ENCODE results near the gene CEP63. TPM values are rescaled to one million over a fixed set of nuclear protein-coding genes. Genes with fewer than 3 reads are reported as not detected.

The CEP63 gene
- total RNA-seq, 2 donors from 2014 or later = 21.2 to 33.0 TPM

DNA sequence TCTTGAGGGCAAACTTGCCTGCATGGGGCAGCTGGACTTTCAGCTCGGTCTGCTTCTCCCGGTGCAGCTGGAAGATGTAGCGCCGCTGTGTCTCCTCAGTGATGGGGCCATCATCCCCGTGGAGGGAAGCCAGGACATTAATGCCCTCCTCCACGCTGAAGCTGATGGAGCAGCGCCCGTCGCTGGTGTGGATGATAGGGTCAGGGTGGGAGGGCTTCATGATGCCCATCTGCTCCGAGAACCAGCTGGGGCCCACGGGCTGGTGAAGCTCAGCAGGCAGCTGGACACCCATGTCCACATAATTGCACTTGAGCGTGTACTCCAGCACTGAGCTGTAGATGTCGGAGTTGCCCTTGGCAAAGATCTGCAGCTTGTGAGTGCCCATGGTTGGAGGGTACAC is 118.1 kb downstream of the CEP63 start:
- peaks cover 4% of the 10 kb centered on the region for H3K4me1 Mint-ChIP-seq
- no peaks in the 10 kb centered on the region for H3K36me3 Mint-ChIP-seq (ENCODE audit: low read depth)
- 92 to 93% methylated on average over 5 to 13 of the region's 13 CpGs for WGBS, 2 experiments (ENCODE audit: insufficient coverage in 1 of 2, insufficient read length in 1 of 2)

DNA sequence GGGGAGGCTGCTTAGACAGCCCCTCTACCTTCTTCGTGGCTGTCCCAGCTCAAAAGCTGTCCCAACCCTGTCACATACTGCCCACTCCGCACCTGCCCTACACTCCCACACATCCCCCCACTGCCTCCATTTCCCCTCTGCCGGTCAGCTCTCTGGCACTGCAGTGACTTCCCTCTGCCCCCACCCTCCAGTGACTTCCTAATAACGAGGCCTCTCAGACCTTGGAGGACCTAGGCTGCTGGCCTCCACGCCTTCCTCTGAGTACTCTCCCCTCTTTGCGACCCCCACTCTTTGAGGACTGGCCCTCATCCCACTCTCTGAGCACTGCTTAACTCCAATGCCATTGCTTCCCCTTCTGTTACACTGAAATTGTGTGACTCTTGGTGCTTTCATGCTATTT is 119.7 kb downstream of the CEP63 start:
- Histone ChIP-seq H3K9ac (ENCODE audit: extremely low read depth, low read length, poor library complexity, severe bottlenecking) (no peak overlapping the region), H3K27ac (ENCODE audit: low read depth, low read length) (no peak overlapping the region), H3K36me3 (ENCODE audit: control insufficient read depth, insufficient read depth, low read length) (no peaks in the 10 kb centered on the region), H3K4me3 (ENCODE audit: low read length) (no peak overlapping the region), H3K9me3 (ENCODE audit: control insufficient read depth, low read length) (no peaks in the 10 kb centered on the region), H3K4me1 (ENCODE audit: control insufficient read depth, insufficient read depth, low read length) (peaks cover 2% of the 10 kb centered on the region), H3K27me3 (ENCODE audit: control insufficient read depth, insufficient read depth, low read length, poor library complexity, severe bottlenecking) (peaks cover 11% of the 10 kb centered on the region)
- Mint-ChIP-seq H3K9me3 (no peaks in the 10 kb centered on the region), H3K27me3 (ENCODE audit: insufficient read depth) (peaks cover 44% of the 10 kb centered on the region), H3K27ac (no peak overlapping the region), H3K4me1 (peaks cover 4% of the 10 kb centered on the region), H3K36me3 (ENCODE audit: low read depth) (no peaks in the 10 kb centered on the region), H3K4me3 (no peak overlapping the region)
- DNase-seq = no peak
- 92 to 95% methylated on average over 4 to 6 of the region's 6 CpGs for WGBS, 2 experiments (ENCODE audit: insufficient coverage in 1 of 2, insufficient read length in 1 of 2)
- TF ChIP-seq, protein P1, sequence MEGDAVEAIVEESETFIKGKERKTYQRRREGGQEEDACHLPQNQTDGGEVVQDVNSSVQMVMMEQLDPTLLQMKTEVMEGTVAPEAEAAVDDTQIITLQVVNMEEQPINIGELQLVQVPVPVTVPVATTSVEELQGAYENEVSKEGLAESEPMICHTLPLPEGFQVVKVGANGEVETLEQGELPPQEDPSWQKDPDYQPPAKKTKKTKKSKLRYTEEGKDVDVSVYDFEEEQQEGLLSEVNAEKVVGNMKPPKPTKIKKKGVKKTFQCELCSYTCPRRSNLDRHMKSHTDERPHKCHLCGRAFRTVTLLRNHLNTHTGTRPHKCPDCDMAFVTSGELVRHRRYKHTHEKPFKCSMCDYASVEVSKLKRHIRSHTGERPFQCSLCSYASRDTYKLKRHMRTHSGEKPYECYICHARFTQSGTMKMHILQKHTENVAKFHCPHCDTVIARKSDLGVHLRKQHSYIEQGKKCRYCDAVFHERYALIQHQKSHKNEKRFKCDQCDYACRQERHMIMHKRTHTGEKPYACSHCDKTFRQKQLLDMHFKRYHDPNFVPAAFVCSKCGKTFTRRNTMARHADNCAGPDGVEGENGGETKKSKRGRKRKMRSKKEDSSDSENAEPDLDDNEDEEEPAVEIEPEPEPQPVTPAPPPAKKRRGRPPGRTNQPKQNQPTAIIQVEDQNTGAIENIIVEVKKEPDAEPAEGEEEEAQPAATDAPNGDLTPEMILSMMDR (conservative IDR thresholded peaks at IDR 0.05) = no peak

More for the DNA sequence above, 118.1 kb downstream of the CEP63 start:
- DNase-seq = no peak
- H3K27me3 Mint-ChIP-seq (ENCODE audit: insufficient read depth) = peaks cover 51% of the 10 kb centered on the region
- Histone ChIP-seq H3K36me3 (ENCODE audit: control insufficient read depth, insufficient read depth, low read length) (no peaks in the 10 kb centered on the region), H3K9ac (ENCODE audit: extremely low read depth, low read length, poor library complexity, severe bottlenecking) (no peak overlapping the region), H3K27me3 (ENCODE audit: control insufficient read depth, insufficient read depth, low read length, poor library complexity, severe bottlenecking) (peaks cover 27% of the 10 kb centered on the region), H3K4me3 (ENCODE audit: low read length) (no peak overlapping the region), H3K27ac (ENCODE audit: low read depth, low read length) (no peak overlapping the region), H3K4me1 (ENCODE audit: control insufficient read depth, insufficient read depth, low read length) (peaks cover 5% of the 10 kb centered on the region), H3K9me3 (ENCODE audit: control insufficient read depth, low read length) (no peaks in the 10 kb centered on the region)
- H3K4me3 Mint-ChIP-seq = no peak overlapping the region
- H3K27ac Mint-ChIP-seq = no peak overlapping the region
- no peaks in the 10 kb centered on the region for H3K9me3 Mint-ChIP-seq
- TF ChIP-seq, protein P1 (conservative IDR thresholded peaks at IDR 0.05) = no peak

DNA sequence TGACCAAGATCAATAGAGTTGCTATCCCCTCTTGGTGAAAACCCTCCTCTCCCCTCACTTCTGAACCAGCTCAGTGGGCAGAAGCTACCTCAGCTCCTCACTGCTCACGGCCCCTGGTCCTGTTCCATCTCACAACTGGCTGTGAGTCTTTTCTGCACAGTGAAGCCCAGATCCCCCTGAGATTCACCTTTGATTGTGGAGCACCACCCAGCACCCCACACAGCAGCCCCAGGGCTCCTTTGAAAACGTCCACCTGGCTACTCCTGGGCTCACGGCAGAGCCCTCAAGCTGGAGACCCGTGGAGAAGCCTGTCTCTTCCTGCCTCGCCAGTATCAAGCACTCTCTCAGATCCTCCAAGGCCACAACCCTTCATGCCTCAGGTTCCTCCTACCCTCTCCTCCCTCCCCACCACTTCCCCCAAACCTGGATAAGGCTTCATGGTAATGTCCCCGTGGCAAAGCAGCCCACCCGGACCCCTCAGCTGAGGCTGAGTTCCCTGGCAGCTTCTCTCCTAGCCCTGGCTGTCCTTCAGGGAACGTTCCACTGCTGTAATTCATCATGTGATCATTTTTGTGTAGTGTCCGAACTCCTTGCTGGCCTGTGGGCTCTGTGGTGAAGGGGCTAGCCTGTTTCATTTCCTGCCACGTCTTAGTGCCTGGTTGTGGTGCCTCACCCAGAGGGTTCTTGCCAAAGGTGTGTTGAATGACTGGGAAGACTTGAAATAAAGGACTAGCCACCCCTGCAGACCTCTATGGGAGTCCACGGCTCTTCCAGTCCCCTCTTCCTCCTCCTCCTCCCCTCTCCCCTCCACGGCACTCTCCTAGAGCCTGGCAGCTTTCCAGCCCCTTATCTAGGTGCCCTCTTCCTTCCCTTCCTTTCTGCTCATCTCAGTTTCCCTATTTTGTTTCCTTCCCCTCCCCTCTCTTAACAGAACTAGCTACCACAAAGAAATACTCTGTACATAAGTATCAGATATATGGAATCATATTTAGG is 120.5 kb downstream of the CEP63 start:
- Histone ChIP-seq H3K27me3 (ENCODE audit: control insufficient read depth, insufficient read depth, low read length, poor library complexity, severe bottlenecking) (peaks cover 9% of the 10 kb centered on the region), H3K4me1 (ENCODE audit: control insufficient read depth, insufficient read depth, low read length) (no peaks in the 10 kb centered on the region), H3K4me3 (ENCODE audit: low read length) (no peak overlapping the region), H3K36me3 (ENCODE audit: control insufficient read depth, insufficient read depth, low read length) (no peaks in the 10 kb centered on the region), H3K9me3 (ENCODE audit: control insufficient read depth, low read length) (no peaks in the 10 kb centered on the region), H3K9ac (ENCODE audit: extremely low read depth, low read length, poor library complexity, severe bottlenecking) (no peak overlapping the region), H3K27ac (ENCODE audit: low read depth, low read length) (no peak overlapping the region)
- Mint-ChIP-seq H3K4me3 (no peak overlapping the region), H3K36me3 (ENCODE audit: low read depth) (no peaks in the 10 kb centered on the region), H3K9me3 (no peaks in the 10 kb centered on the region), H3K27ac (no peak overlapping the region), H3K27me3 (ENCODE audit: insufficient read depth) (peaks cover 41% of the 10 kb centered on the region), H3K4me1 (peaks cover 4% of the 10 kb centered on the region)
- peak; percentile 38 for DNase-seq
- TF ChIP-seq, protein P1 (conservative IDR thresholded peaks at IDR 0.05) = no peak
- WGBS, 2 experiments (ENCODE audit: insufficient coverage in 1 of 2, insufficient read length in 1 of 2) = 84 to 92% methylated on average over 6 to 12 of the region's 12 CpGs

All from endodermal cell (in vitro differentiated cells).